Central memory CD8-positive, alpha-beta T cell (primary cell): ENCODE results near the gene PLLP.

Experiments
- ATAC-seq: fragments of 150-1000 bp; cut with Tn5 transposase; replicated peaks from 2 replicates; pipeline ENCODE4 v1.10.0; 2022; ENCODE audit warnings: mild to moderate bottlenecking, moderate FRiP score, moderate number of reproducible peaks; ENCODE audit not compliant: poor library complexity, severe bottlenecking; ENCODE audit errors: extremely low read depth
- DNase-seq, 2 donors: peaks; one replicate each; pipeline ENCODE4 v3.0.0; 2021; ENCODE audit warnings: low spot score in 2 of 2
- H3K27ac Mint-ChIP-seq: one replicate; pipeline ENCODE4 v1.8.0; 2022; ENCODE audit warnings: low read depth, mild to moderate bottlenecking, moderate library complexity, mixed read lengths
- H3K27me3 Mint-ChIP-seq: one replicate; pipeline ENCODE4 v1.8.0; 2022; ENCODE audit warnings: mixed read lengths
- H3K36me3 Mint-ChIP-seq: one replicate; pipeline ENCODE4 v1.8.0; 2022; ENCODE audit warnings: mild to moderate bottlenecking, moderate library complexity, mixed read lengths; ENCODE audit not compliant: insufficient read depth
- H3K4me1 Mint-ChIP-seq: one replicate; pipeline ENCODE4 v1.8.0; 2022; ENCODE audit warnings: mixed read lengths
- H3K4me3 Mint-ChIP-seq: one replicate; pipeline ENCODE4 v1.8.0; 2022; ENCODE audit warnings: mild to moderate bottlenecking, moderate library complexity, mixed read lengths
- H3K9me3 Mint-ChIP-seq: one replicate; pipeline ENCODE4 v1.8.0; 2022; ENCODE audit warnings: mixed read lengths

PLLP gene

GRCh38 chr16:57310801-57311200 is 26.3 kb upstream of the PLLP start:
- H3K9me3 Mint-ChIP-seq, result no peaks in the 10 kb centered on the region
- peaks cover 29% of the 10 kb centered on the region for H3K27me3 Mint-ChIP-seq
- H3K4me1 Mint-ChIP-seq, result peaks cover 5% of the 10 kb centered on the region
- DNase-seq (no peak), ATAC-seq (no peak)
- H3K4me3 Mint-ChIP-seq, result no peak overlapping the region
- H3K36me3 Mint-ChIP-seq, result peaks cover 2% of the 10 kb centered on the region
- H3K27ac Mint-ChIP-seq, result no peak overlapping the region

GRCh38 chr16:57308041-57308440 is 23.6 kb upstream of the PLLP start:
- no peak overlapping the region for H3K27ac Mint-ChIP-seq
- H3K27me3 Mint-ChIP-seq, result peaks cover 29% of the 10 kb centered on the region

GRCh38 chr16:57307365-57307764 is 22.9 kb upstream of the PLLP start:
- Mint-ChIP-seq H3K4me1 (no peaks in the 10 kb centered on the region), H3K27me3 (peaks cover 28% of the 10 kb centered on the region), H3K4me3 (no peak overlapping the region), H3K36me3 (peaks cover 4% of the 10 kb centered on the region), H3K9me3 (no peaks in the 10 kb centered on the region), H3K27ac (no peak overlapping the region)
- ATAC-seq (no peak), DNase-seq (no peak)

More at GRCh38 chr16:57308041-57308440, 23.6 kb upstream of the PLLP start:
- H3K9me3 Mint-ChIP-seq, result no peaks in the 10 kb centered on the region
- DNase-seq (no peak), ATAC-seq (no peak)
- H3K4me3 Mint-ChIP-seq, result no peak overlapping the region
- no peaks in the 10 kb centered on the region for H3K4me1 Mint-ChIP-seq
- H3K36me3 Mint-ChIP-seq, result peaks cover 4% of the 10 kb centered on the region

DNA sequence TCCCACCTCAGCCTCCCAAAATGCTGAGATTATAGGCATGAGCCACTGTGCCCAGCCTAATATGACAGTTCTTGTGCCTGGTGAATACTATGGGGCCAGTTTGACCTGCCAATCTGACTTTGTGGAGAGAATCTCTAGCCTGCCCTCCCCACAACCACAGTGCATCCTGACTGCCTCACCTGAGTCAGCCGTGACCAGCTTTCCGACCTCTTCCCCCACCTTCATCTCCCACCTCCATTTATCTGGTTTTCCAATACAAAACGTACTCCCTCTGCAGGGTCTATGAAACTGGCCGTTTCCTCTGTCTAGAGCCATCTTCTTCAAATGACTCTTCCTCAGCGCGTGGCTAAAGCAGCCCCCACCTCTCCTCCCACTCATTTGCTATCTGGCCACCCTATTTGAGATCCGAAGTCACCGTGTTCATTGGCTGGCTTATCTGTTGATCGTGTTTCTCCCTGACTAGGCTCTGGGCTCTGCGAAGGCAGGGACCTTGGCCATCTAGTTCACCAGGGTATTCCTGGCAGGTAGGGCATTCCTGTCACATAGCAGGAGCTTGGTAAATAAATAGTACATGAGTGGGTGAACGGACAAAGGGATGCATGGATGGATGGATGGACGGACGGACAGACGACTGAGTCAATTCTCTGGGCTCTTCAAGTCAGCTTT is 22.3 kb upstream of the PLLP start:
- Mint-ChIP-seq H3K27ac (no peak overlapping the region), H3K4me1 (no peaks in the 10 kb centered on the region), H3K9me3 (no peaks in the 10 kb centered on the region), H3K36me3 (peaks cover 4% of the 10 kb centered on the region), H3K4me3 (no peak overlapping the region), H3K27me3 (peaks cover 23% of the 10 kb centered on the region)
- ATAC-seq, result no peak
- no peak for DNase-seq

- ATAC-seq, result no peak
- no peaks in the 10 kb centered on the region for H3K4me1 Mint-ChIP-seq
- peaks cover 21% of the 10 kb centered on the region for H3K27me3 Mint-ChIP-seq
- H3K27ac Mint-ChIP-seq, result no peak overlapping the region
- DNase-seq, result no peak
- peaks cover 4% of the 10 kb centered on the region for H3K36me3 Mint-ChIP-seq
- no peak overlapping the region for H3K4me3 Mint-ChIP-seq
- H3K9me3 Mint-ChIP-seq, result no peaks in the 10 kb centered on the region
These were observed 20.8 kb upstream of the PLLP start for GRCh38 chr16:57305159-57305811.

DNA sequence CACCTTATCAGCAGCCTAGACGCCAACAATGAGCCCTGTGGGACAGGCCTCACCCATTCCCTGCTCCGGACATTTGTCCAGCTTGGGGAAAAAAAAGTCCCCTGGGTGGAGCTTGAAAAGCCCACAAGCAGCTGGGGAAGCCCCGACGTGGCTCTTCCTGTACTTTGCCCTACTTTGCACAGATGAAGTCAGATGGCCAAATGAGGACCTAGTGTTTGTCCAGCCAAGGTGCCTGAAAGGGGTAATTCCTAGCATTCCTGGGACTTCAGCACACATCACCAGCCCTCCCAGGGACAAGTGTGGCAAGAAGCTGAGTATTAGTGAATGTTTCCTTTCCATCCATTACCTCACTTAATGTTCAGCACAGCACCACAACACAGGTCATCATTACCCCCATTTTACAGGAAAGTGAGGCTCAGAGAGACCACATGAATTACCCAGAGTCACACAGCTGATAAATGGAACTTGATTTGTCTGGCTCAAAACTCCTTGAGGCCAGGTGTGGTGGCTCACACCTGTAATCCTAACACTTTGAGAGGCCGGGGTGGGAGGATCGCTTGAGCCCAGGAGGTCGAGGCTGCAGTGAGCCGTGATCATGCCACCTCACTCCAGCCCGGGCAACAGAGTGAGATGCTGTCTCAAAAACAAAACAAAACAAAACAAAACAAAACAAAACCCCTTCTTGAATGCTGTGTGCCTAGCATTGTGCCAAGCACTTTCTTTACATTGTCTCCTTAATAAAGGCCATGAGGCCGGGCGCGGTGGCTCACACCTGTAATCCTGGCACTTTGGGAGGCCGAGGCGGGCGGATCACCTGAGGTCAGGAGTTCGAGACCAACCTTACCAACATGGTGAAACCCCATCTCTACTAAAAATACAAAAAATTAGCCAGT is 19.9 kb upstream of the PLLP start:
- no peak for DNase-seq
- H3K36me3 Mint-ChIP-seq, result peaks cover 4% of the 10 kb centered on the region
- H3K27ac Mint-ChIP-seq, result no peak overlapping the region
- ATAC-seq, result no peak
- no peak overlapping the region for H3K4me3 Mint-ChIP-seq
- no peaks in the 10 kb centered on the region for H3K4me1 Mint-ChIP-seq
- H3K9me3 Mint-ChIP-seq, result no peaks in the 10 kb centered on the region
- H3K27me3 Mint-ChIP-seq, result peaks cover 21% of the 10 kb centered on the region

- Mint-ChIP-seq H3K27me3 (peaks cover 21% of the 10 kb centered on the region), H3K27ac (no peak overlapping the region), H3K36me3 (peaks cover 2% of the 10 kb centered on the region), H3K4me1 (no peaks in the 10 kb centered on the region), H3K4me3 (no peak overlapping the region), H3K9me3 (no peaks in the 10 kb centered on the region)
- ATAC-seq (no peak), DNase-seq (no peak)
These were observed 19.4 kb upstream of the PLLP start for GRCh38 chr16:57303910-57304168.

GRCh38 chr16:57303021-57303909 is 18.8 kb upstream of the PLLP start:
- H3K27me3 Mint-ChIP-seq, result peaks cover 19% of the 10 kb centered on the region
- H3K4me3 Mint-ChIP-seq, result no peak overlapping the region
- no peaks in the 10 kb centered on the region for H3K9me3 Mint-ChIP-seq
- peaks cover under 1% of the 10 kb centered on the region for H3K4me1 Mint-ChIP-seq
- H3K27ac Mint-ChIP-seq, result no peak overlapping the region
- ATAC-seq (no peak), DNase-seq (no peak)
- peaks cover 2% of the 10 kb centered on the region for H3K36me3 Mint-ChIP-seq

DNA sequence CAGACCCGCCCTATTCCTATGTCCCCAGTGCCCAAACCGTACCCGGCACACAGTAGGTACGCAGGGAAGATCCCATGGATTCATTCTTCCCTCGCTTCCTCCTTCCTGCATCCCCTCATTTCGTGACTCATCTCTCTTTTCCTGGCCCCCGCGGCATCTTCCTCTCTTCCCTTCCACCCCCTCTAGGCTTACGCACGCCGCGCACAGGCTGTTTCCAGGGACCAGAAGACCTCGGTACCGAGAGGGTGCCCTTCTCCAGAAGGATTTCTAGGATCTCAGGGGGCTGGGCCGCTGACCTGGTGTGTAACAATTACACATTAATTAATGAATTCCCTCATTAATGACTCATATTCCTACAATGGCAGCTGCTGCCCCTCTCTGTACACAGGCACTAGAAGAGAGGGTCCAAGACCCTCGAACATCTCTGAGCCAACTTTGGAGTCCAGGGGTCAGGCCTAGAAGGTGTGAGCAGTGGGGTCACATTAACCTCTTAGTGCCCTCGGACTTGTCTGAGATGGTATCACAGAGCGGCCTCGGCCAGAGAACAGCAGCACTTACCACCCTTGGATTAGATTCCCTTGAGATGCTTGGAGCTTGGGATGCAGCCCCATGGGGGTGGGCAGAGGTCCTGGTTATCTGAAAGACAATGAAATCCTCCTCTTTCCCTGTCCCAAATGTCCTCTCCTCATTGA is 16.8 kb upstream of the PLLP start:
- no peak for DNase-seq
- peaks cover 12% of the 10 kb centered on the region for H3K4me1 Mint-ChIP-seq
- H3K36me3 Mint-ChIP-seq, result peaks cover 7% of the 10 kb centered on the region
- no peaks in the 10 kb centered on the region for H3K27me3 Mint-ChIP-seq
- H3K27ac Mint-ChIP-seq, result no peak overlapping the region
- ATAC-seq, result no peak
- no peak overlapping the region for H3K4me3 Mint-ChIP-seq
- no peaks in the 10 kb centered on the region for H3K9me3 Mint-ChIP-seq

GRCh38 chr16:57300387-57301125 is 16.1 kb upstream of the PLLP start:
- ATAC-seq (peak; percentile 81), DNase-seq (peak; percentile 100)
- H3K9me3 Mint-ChIP-seq, result no peaks in the 10 kb centered on the region
- H3K4me3 Mint-ChIP-seq, result no peak overlapping the region
- no peaks in the 10 kb centered on the region for H3K27me3 Mint-ChIP-seq
- no peak overlapping the region for H3K27ac Mint-ChIP-seq
- H3K36me3 Mint-ChIP-seq, result peaks cover 7% of the 10 kb centered on the region
- H3K4me1 Mint-ChIP-seq, result peaks cover 12% of the 10 kb centered on the region

GRCh38 chr16:57299719-57300386 is 15.4 kb upstream of the PLLP start:
- Mint-ChIP-seq H3K36me3 (peaks cover 7% of the 10 kb centered on the region), H3K27ac (no peak overlapping the region), H3K4me1 (peaks cover 12% of the 10 kb centered on the region), H3K9me3 (no peaks in the 10 kb centered on the region), H3K27me3 (no peaks in the 10 kb centered on the region), H3K4me3 (no peak overlapping the region)
- peak; percentile 89 to 90 for DNase-seq
- peak; percentile 56 for ATAC-seq
